ENCODE results near the gene DRGX.

DNA sequence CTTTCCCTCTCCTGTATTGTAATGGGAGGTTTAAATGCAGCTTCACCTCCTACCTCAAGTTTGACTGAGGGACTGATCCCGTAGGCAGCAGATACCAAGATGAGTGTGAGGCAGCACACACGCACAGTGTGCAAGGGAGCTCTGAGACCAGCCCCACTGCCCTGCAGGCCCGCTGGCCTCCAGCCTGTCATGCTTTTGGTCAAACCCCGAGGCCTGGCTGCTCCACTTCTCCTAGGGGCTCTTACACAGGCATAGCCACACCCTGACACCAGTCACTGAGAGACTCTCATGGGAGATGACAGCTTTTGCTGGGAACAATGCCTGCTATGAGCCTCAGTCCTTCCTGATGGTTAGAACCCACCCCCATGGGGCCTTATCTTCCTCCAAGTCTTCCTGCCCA, 27.6 kb downstream of the DRGX start:
- no peak for TF ChIP-seq TRIM28 (IDR thresholded peaks at IDR 0.05; ENCODE audit: borderline replicate concordance, low read length)
- TF ChIP-seq, protein P1, sequence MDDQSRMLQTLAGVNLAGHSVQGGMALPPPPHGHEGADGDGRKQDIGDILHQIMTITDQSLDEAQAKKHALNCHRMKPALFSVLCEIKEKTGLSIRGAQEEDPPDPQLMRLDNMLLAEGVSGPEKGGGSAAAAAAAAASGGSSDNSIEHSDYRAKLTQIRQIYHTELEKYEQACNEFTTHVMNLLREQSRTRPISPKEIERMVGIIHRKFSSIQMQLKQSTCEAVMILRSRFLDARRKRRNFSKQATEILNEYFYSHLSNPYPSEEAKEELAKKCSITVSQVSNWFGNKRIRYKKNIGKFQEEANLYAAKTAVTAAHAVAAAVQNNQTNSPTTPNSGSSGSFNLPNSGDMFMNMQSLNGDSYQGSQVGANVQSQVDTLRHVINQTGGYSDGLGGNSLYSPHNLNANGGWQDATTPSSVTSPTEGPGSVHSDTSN (CRISPR knock-in tag; IDR thresholded peaks at IDR 0.05): no peak
- no peak for TF ChIP-seq ZSCAN30 (tag by site-specific recombination; IDR thresholded peaks at IDR 0.05)
- TF ChIP-seq ZNF423 (tag by site-specific recombination; IDR thresholded peaks at IDR 0.05): no peak

All from HEK293 (cell line).